Uterus (tissue), 4 donors: ENCODE measurements around the gene EIPR1. TPM values are rescaled to one million over a fixed set of nuclear protein-coding genes. Genes with fewer than 3 reads are reported as not detected.
"Not testable (repeated sequence)": the region's sequence is repeated elsewhere in the genome, so short reads cannot be mapped to it uniquely, and the experiment has no call there.

Experiments
- DNase-seq, 2 donors: peaks; one replicate each; pipeline ENCODE4 v3.0.0-alpha.2; 2019 to 2020
- H3K27ac ChIP-seq, 2 donors: fragments of 200-600 bp; sonication (generic); 1 replicate in 1 of 2; 2 replicates in 1 of 2; pipeline ENCODE4 v1.5.1; 2016 to 2018
- H3K27me3 ChIP-seq, 2 donors: fragments of 200-600 bp; sonication (generic); one replicate each; pipeline ENCODE4 v1.5.1; 2018 to 2019; ENCODE audit warnings: control low read depth in 1 of 2
- H3K36me3 ChIP-seq, 2 donors: fragments of 200-600 bp; sonication (generic); one replicate each; pipeline ENCODE4 v1.5.1; 2019; ENCODE audit warnings: control low read depth in 1 of 2
- H3K4me1 ChIP-seq, 2 donors: fragments of 200-600 bp; sonication (generic); one replicate each; pipeline ENCODE4 v1.5.1; 2018 to 2019; ENCODE audit warnings: control low read depth in 1 of 2
- H3K4me3 ChIP-seq, 2 donors: fragments of 200-600 bp; sonication (generic); 1 replicate in 1 of 2; 2 replicates in 1 of 2; pipeline ENCODE4 v1.5.1; 2018 to 2019; ENCODE audit warnings: mild to moderate bottlenecking in 1 of 2
- H3K9me3 ChIP-seq, 2 donors: fragments of 200-600 bp; sonication (generic); one replicate each; pipeline ENCODE4 v1.5.1; 2019; ENCODE audit warnings: control low read depth in 1 of 2
- CTCF ChIP-seq, 4 experiments: fragments of 200-600 bp in 2 of 4; fragments of 450-650 bp in 2 of 4; sonication (generic) in 2 of 4; IDR thresholded peaks; one replicate each; pipeline ENCODE4 v1.5.1; 2016 to 2019; ENCODE audit warnings: antibody characterized with exemption in 4 of 4, mild to moderate bottlenecking in 2 of 4, moderate library complexity in 1 of 4
- POLR2A ChIP-seq, 2 donors: fragments of 450-650 bp; IDR thresholded peaks; one replicate each; pipeline ENCODE4 v1.6.1; 2016; ENCODE audit warnings: antibody characterized with exemption in 2 of 2, mild to moderate bottlenecking in 1 of 2, moderate library complexity in 1 of 2
- intact Hi-C: fragments of 100-400 bp; cut with DNase I; formaldehyde crosslinking; loops from one replicate; pipeline ENCODE4 v1.15.1; 2023; ENCODE audit warnings: low total_unique reads
- total RNA-seq, 4 donors: library from RNA; depleted of rRNA in 3 of 4; stranded (reverse); fragments of >200 nt in 3 of 4; gene quantifications; one replicate each; pipeline versions ENCODE4 v1.1.0 to v1.2.4, GENCODE V29; 2014 to 2023
- donor health status: DM: yes; HTN: yes; CAD: no.

Gene EIPR1
- total RNA-seq, 4 donors from 2014 or later, result 0.59 to 28.9 (median 20.4) TPM

GRCh38 chr2:3181416-3182010 lies 196.1 kb downstream of the EIPR1 start:
- Histone ChIP-seq H3K9me3 (no peaks in the 10 kb centered on the region), H3K27me3 (no peaks in the 10 kb centered on the region), H3K4me3 (no peak overlapping the region), H3K36me3 (no peaks in the 10 kb centered on the region), H3K4me1 (no peaks in the 10 kb centered on the region), H3K27ac (no peak overlapping the region)
- no peak for DNase-seq
- no peak for TF ChIP-seq POLR2A (IDR thresholded peaks at IDR 0.05)
- no peak for TF ChIP-seq CTCF (IDR thresholded peaks at IDR 0.05)
- intact Hi-C loops, result no loop called here

- intact Hi-C loops, DNase-seq: not testable (repeated sequence)
Observed at GRCh38 chr2:3180909-3181221, 196.8 kb downstream of the EIPR1 start.

GRCh38 chr2:3180082-3180908 lies 197.3 kb downstream of the EIPR1 start:
- Histone ChIP-seq H3K4me3 (no peak overlapping the region), H3K27me3 (no peaks in the 10 kb centered on the region), H3K36me3 (no peaks in the 10 kb centered on the region), H3K27ac (no peak overlapping the region), H3K4me1 (no peaks in the 10 kb centered on the region), H3K9me3 (no peaks in the 10 kb centered on the region)
- TF ChIP-seq POLR2A (IDR thresholded peaks at IDR 0.05) (no peak), CTCF (IDR thresholded peaks at IDR 0.05) (no peak)
- no peak for DNase-seq
- intact Hi-C loops, result no loop called here

More at GRCh38 chr2:3180909-3181221, 196.8 kb downstream of the EIPR1 start:
- H3K27me3 ChIP-seq, H3K4me3 ChIP-seq, H3K9me3 ChIP-seq, H3K36me3 ChIP-seq, H3K27ac ChIP-seq, H3K4me1 ChIP-seq: not testable (repeated sequence)

GRCh38 chr2:3179626-3180025 lies 198.0 kb downstream of the EIPR1 start:
- Histone ChIP-seq H3K27me3 (no peaks in the 10 kb centered on the region), H3K27ac (no peak overlapping the region), H3K36me3 (no peaks in the 10 kb centered on the region), H3K4me3 (no peak overlapping the region), H3K9me3 (no peaks in the 10 kb centered on the region), H3K4me1 (no peaks in the 10 kb centered on the region)
- TF ChIP-seq CTCF (IDR thresholded peaks at IDR 0.05), result no peak
- no peak for TF ChIP-seq POLR2A (IDR thresholded peaks at IDR 0.05)
- intact Hi-C loops, result no loop called here
- no peak for DNase-seq

GRCh38 chr2:3179208-3179607 lies 198.4 kb downstream of the EIPR1 start:
- Histone ChIP-seq H3K9me3 (no peaks in the 10 kb centered on the region), H3K4me3 (no peak overlapping the region), H3K27me3 (no peaks in the 10 kb centered on the region), H3K27ac (no peak overlapping the region), H3K4me1 (no peaks in the 10 kb centered on the region), H3K36me3 (no peaks in the 10 kb centered on the region)
- intact Hi-C loops, result no loop called here
- TF ChIP-seq POLR2A (IDR thresholded peaks at IDR 0.05) (no peak), CTCF (IDR thresholded peaks at IDR 0.05) (no peak)
- no peak for DNase-seq
